Fibroblast of the aortic adventitia (primary cell): ENCODE results near the gene SORCS1. TPM values are rescaled to one million over a fixed set of nuclear protein-coding genes. Genes with fewer than 3 reads are reported as not detected.

Source experiments
- DNase-seq: peaks from one replicate; pipeline ENCODE4 v3.0.0-alpha.2; 2010; ENCODE audit warnings: low read depth
- H3K4me3 ChIP-seq: 2 replicates; pipeline ENCODE4 v1.5.1; 2011; ENCODE audit warnings: low read depth, mild to moderate bottlenecking, control low read depth, low read length, moderate library complexity
- total RNA-seq: library from RNA; depleted of rRNA; stranded (reverse); fragments of >200 nt; gene quantifications from 2 replicates; pipeline ENCODE4 v1.2.3, GENCODE V29; 2012; ENCODE audit warnings: low replicate concordance
- TF ChIP-seq, protein P1 (sequence below): IDR thresholded peaks from 2 replicates; pipeline ENCODE4 v1.5.1; 2011; ENCODE audit warnings: mild to moderate bottlenecking, low read length, control low read depth, inconsistent platforms; ENCODE audit not compliant: insufficient read depth

SORCS1 gene
- total RNA-seq, 1 donor: not detected

- DNase-seq: no peak
- TF ChIP-seq, protein P1, sequence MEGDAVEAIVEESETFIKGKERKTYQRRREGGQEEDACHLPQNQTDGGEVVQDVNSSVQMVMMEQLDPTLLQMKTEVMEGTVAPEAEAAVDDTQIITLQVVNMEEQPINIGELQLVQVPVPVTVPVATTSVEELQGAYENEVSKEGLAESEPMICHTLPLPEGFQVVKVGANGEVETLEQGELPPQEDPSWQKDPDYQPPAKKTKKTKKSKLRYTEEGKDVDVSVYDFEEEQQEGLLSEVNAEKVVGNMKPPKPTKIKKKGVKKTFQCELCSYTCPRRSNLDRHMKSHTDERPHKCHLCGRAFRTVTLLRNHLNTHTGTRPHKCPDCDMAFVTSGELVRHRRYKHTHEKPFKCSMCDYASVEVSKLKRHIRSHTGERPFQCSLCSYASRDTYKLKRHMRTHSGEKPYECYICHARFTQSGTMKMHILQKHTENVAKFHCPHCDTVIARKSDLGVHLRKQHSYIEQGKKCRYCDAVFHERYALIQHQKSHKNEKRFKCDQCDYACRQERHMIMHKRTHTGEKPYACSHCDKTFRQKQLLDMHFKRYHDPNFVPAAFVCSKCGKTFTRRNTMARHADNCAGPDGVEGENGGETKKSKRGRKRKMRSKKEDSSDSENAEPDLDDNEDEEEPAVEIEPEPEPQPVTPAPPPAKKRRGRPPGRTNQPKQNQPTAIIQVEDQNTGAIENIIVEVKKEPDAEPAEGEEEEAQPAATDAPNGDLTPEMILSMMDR: no peak
- no peak overlapping the region for H3K4me3 ChIP-seq
Measured at GRCh38 chr10:107148906-107149305, 15.6 kb downstream of the SORCS1 start.

DNA sequence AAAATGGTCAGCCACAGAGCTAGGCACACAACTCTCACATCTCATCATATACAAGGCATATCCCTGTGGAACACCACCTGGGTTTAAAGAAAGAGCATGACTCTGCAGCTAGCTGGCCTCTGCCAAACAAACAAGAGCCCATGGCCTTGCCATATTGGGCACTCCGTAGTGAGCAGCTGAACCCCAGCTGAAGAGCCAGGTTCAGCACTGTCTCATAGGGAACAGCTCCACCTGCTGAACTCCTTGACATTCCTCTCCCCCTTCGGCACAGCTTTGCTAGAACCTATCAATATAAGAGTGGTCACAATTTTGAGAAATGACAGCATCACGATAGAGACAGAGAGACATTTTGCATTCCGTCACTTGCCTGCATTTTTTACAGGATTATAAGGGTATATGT lies 20.0 kb downstream of the SORCS1 start:
- H3K4me3 ChIP-seq: no peak overlapping the region
- TF ChIP-seq, protein P1: no peak
- DNase-seq: no peak

GRCh38 chr10:107141524-107142061 lies 22.9 kb downstream of the SORCS1 start:
- no peak overlapping the region for H3K4me3 ChIP-seq
- TF ChIP-seq, protein P1: no peak
- DNase-seq: no peak

- no peak for DNase-seq
- H3K4me3 ChIP-seq: no peak overlapping the region
- TF ChIP-seq, protein P1: no peak
Measured at GRCh38 chr10:107139237-107139636, 25.3 kb downstream of the SORCS1 start.

- TF ChIP-seq, protein P1: no peak
- DNase-seq: no peak
- no peak overlapping the region for H3K4me3 ChIP-seq
Measured at GRCh38 chr10:107133656-107134055, 30.9 kb downstream of the SORCS1 start.

GRCh38 chr10:107129000-107129399 lies 35.5 kb downstream of the SORCS1 start:
- no peak overlapping the region for H3K4me3 ChIP-seq
- DNase-seq: no peak
- TF ChIP-seq, protein P1: no peak

DNA sequence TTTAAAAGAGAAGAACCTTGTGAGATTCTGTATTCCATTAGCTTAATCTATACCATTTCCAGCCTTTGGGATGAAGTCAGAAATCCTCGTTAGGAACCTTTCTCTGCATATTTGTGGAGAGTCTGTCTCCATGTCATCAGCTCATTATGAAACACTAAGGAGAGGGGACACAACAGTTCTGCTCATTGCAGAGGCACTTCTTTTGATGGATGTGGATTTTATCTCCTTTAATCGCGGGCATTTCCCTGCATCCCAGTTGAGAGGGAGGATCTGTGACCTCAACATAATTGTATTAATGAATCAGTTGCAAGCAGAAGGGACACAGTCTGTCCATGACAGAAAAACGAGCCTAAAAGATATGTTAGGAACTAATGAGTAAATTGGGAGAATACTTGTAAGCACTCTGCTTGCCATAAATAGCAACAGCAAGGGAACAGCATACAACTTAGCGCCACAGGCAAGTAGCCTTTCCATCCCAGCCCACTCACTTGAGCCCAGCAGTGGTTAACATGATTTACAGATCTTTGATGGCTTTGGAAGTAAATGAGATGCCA lies 37.9 kb downstream of the SORCS1 start:
- TF ChIP-seq, protein P1: no peak
- DNase-seq: no peak
- no peak overlapping the region for H3K4me3 ChIP-seq
